ENCODE results near the gene EXOC1. TPM values are rescaled to one million over a fixed set of nuclear protein-coding genes. Genes with fewer than 3 reads are reported as not detected.

EXOC1 gene
- total and polyA plus RNA-seq, 9 of the 15 experiments (the other 6 are each of a cell fraction or from before 2014, with no cell fraction given), result 16.0 to 45.5 (median 26.2) TPM

DNA sequence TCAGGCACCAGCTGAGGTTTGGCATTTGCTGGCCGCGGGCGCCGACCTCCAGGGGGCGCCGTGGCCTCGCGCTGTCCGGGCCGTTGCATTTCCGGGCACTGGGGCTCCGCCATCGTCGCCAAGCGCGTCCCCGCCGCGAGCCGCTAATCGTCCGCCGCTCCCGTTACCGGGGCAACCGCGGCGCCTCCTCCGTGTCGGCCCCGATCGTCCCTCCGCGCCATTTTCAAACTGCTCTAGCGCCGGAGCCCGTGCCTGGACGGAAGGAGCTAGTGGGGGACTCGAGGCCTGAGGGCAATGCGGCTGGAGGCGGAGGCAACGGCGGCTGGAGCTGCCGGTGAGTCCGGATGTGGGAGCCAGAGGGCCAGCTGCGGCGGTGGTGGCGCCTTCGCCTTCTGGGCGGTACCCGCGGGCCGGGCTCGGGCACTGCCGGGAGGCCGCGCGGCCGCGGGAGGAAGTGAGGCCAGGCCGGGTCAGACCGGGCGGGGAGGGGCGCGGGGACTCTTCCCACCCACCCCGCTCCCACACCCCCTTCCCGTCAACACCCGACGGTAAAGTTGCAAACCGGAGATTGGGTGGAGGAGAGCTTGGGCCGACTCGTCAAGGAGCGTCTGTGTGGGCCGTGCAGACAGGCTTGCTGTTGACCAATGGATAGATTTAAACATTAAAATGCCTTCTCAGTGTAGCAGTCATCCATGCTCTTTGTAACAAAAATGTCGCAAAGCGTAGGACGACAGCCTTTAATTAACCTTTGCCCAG is 95.5 kb downstream of the EXOC1 start, which contains the start of gene CEP135 (continued):
- no peak for TF ChIP-seq PYGO2 (tag; IDR thresholded peaks at IDR 0.05)
- peak; percentile 38 to 99; a peak in 3 of 4 replicates for TF ChIP-seq HDAC1 (IDR thresholded peaks at IDR 0.05)
- no peak for TF ChIP-seq LARP7 (IDR thresholded peaks at IDR 0.05)
- TF ChIP-seq, protein P1, sequence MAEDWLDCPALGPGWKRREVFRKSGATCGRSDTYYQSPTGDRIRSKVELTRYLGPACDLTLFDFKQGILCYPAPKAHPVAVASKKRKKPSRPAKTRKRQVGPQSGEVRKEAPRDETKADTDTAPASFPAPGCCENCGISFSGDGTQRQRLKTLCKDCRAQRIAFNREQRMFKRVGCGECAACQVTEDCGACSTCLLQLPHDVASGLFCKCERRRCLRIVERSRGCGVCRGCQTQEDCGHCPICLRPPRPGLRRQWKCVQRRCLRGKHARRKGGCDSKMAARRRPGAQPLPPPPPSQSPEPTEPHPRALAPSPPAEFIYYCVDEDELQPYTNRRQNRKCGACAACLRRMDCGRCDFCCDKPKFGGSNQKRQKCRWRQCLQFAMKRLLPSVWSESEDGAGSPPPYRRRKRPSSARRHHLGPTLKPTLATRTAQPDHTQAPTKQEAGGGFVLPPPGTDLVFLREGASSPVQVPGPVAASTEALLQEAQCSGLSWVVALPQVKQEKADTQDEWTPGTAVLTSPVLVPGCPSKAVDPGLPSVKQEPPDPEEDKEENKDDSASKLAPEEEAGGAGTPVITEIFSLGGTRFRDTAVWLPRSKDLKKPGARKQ (CRISPR knock-in tag; IDR thresholded peaks at IDR 0.05), result no peak
- TF ChIP-seq, protein P2, sequence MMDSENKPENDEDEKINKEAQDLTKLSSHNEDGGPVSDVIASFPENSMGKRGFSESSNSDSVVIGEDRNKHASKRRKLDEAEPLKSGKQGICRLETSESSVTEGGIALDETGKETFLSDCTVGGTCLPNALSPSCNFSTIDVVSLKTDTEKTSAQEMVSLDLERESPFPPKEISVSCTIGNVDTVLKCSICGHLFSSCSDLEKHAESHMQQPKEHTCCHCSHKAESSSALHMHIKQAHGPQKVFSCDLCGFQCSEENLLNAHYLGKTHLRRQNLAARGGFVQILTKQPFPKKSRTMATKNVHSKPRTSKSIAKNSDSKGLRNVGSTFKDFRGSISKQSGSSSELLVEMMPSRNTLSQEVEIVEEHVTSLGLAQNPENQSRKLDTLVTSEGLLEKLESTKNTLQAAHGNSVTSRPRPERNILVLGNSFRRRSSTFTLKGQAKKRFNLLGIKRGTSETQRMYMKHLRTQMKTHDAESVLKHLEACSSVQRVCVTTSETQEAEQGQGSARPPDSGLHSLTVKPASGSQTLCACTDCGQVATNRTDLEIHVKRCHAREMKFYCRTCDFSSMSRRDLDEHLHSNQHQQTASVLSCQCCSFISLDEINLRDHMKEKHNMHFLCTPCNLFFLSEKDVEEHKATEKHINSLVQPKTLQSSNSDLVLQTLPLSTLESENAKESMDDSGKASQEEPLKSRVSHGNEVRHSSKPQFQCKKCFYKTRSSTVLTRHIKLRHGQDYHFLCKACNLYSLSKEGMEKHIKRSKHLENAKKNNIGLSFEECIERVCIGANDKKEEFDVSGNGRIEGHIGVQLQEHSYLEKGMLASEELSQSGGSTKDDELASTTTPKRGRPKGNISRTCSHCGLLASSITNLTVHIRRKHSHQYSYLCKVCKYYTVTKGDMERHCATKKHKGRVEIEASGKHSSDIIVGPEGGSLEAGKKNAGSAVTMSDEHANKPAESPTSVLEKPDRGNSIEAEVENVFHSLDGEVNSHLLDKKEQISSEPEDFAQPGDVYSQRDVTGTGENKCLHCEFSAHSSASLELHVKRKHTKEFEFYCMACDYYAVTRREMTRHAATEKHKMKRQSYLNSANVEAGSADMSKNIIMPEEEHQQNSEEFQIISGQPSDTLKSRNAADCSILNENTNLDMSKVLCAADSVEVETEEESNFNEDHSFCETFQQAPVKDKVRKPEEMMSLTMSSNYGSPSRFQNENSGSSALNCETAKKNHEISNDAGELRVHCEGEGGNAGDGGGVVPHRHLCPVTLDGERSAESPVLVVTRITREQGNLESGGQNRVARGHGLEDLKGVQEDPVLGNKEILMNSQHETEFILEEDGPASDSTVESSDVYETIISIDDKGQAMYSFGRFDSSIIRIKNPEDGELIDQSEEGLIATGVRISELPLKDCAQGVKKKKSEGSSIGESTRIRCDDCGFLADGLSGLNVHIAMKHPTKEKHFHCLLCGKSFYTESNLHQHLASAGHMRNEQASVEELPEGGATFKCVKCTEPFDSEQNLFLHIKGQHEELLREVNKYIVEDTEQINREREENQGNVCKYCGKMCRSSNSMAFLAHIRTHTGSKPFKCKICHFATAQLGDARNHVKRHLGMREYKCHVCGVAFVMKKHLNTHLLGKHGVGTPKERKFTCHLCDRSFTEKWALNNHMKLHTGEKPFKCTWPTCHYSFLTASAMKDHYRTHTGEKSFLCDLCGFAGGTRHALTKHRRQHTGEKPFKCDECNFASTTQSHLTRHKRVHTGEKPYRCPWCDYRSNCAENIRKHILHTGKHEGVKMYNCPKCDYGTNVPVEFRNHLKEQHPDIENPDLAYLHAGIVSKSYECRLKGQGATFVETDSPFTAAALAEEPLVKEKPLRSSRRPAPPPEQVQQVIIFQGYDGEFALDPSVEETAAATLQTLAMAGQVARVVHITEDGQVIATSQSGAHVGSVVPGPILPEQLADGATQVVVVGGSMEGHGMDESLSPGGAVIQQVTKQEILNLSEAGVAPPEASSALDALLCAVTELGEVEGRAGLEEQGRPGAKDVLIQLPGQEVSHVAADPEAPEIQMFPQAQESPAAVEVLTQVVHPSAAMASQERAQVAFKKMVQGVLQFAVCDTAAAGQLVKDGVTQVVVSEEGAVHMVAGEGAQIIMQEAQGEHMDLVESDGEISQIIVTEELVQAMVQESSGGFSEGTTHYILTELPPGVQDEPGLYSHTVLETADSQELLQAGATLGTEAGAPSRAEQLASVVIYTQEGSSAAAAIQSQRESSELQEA (IDR thresholded peaks at IDR 0.05; ENCODE audit: low read depth), result no peak
- peak; percentile 56; the same call in 1 of the 2 replicates for TF ChIP-seq NFIC (IDR thresholded peaks at IDR 0.05)
- TF ChIP-seq PHTF2 (CRISPR knock-in tag; IDR thresholded peaks at IDR 0.05), result no peak
- TF ChIP-seq RCOR1 (IDR thresholded peaks at IDR 0.05; ENCODE audit: borderline replicate concordance in 1 of 2, low read depth in 2 of 2, low read length in 2 of 2), result peak; percentile 45 to 82; a peak in 3 of 4 replicates
- TF ChIP-seq CXXC5 (CRISPR knock-in tag; IDR thresholded peaks at IDR 0.05), result peak; percentile 93
- TF ChIP-seq SPI1 (IDR thresholded peaks at IDR 0.05; ENCODE audit: borderline replicate concordance, low read depth, low read length), result peak; percentile 81; the same call in 1 of the 2 replicates
- no peak; the same call in 1 of the 2 replicates for TF ChIP-seq ATF1 (CRISPR knock-in tag; IDR thresholded peaks at IDR 0.05)
- peak; percentile 90 for TF ChIP-seq ATF1 (tag; IDR thresholded peaks at IDR 0.05)
- no peak for TF ChIP-seq HEY1 (CRISPR knock-in tag; IDR thresholded peaks at IDR 0.05; ENCODE audit: borderline replicate concordance)
- TF ChIP-seq MCM5 (IDR thresholded peaks at IDR 0.05; ENCODE audit: low read depth), result no peak
- no peak for TF ChIP-seq ZNF77 (CRISPR knock-in tag; IDR thresholded peaks at IDR 0.05)
- TF ChIP-seq SIN3A (IDR thresholded peaks at IDR 0.05; ENCODE audit: borderline replicate concordance in 2 of 2, control insufficient read depth in 1 of 2, low read depth in 2 of 2, low read length in 2 of 2), result peak; percentile 11 to 82; a peak in 3 of 4 replicates
- TF ChIP-seq E2F3 (CRISPR knock-in tag; IDR thresholded peaks at IDR 0.05), result peak; percentile 73; the same call in 1 of the 2 replicates
- TF ChIP-seq NCOA1 (IDR thresholded peaks at IDR 0.05; ENCODE audit: low read depth), result peak; percentile 47; the same call in 1 of the 2 replicates
- no peak for TF ChIP-seq POLR2AphosphoS2 (IDR thresholded peaks at IDR 0.05; ENCODE audit: low read length)
- TF ChIP-seq RFX7 (CRISPR knock-in tag; IDR thresholded peaks at IDR 0.05), result no peak
- TF ChIP-seq ELF2 (CRISPR knock-in tag; IDR thresholded peaks at IDR 0.05), result peak; percentile 88

Measured in K562 (cell line).